ENCODE results near the gene DUSP22.
"Not testable (repeated sequence)": the region's sequence is repeated elsewhere in the genome, so short reads cannot be mapped to it uniquely, and the experiment has no call there.

Gene DUSP22

DNA sequence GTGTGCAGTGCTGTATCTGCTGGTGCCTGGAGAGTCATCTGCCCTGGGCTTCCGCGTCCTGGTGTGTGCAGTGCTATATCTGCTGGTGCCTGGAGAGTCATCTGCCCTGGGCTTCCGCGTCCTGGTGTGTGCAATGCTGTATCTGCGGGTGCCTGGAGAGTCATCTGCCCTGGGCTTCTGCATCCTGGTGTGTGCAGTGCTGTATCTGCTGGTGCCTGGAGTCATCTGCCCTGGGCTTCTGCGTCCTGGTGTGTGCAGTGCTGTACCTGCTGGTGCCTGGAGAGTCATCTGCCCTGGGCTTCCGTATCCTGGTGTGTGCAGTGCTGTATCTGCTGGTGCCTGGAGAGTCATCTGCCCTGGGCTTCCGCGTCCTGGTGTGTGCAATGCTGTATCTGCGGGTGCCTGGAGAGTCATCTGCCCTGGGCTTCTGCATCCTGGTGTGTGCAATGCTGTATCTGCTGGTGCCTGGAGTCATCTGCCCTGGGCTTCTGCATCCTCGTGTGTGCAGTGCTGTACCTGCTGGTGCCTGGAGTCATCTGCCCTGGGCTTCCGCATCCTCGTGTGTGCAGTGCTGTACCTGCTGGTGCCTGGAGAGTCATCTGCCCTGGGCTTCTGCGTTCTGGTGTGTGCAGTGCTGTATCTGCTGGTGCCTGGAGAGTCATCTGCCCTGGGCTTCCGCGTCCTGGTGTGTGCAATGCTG is 33.0 kb downstream of the DUSP22 start:
- H3K9me3 Mint-ChIP-seq; ATAC-seq (replicated peaks); H3K27ac Mint-ChIP-seq; DNase-seq; H3K27me3 Mint-ChIP-seq; H3K4me3 Mint-ChIP-seq: not testable (repeated sequence)
- Mint-ChIP-seq H3K4me1 (peaks cover 0 to 18% of the 10 kb centered on the region in 2 donors), H3K36me3 (peaks cover 14 to 16% of the 10 kb centered on the region in 2 donors)

DNA sequence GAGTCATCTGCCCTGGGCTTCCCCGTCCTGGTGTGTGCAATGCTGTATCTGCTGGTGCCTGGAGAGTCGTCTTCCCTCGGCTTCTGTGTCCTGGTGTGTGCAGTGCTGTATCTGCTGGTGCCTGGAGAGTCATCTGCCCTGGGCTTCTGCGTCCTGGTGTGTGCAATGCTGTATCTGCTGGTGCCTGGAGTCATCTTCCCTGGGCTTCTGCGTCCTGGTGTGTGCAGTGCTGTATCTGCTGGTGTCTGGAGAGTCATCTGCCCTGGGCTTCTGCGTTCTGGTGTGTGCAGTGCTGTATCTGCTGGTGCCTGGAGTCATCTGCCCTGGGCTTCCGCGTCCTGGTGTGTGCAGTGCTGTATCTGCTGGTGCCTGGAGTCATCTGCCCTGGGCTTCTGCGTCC is 33.8 kb downstream of the DUSP22 start:
- Mint-ChIP-seq H3K36me3 (peaks cover 14 to 16% of the 10 kb centered on the region in 2 donors), H3K4me1 (peaks cover 0 to 18% of the 10 kb centered on the region in 2 donors)
- not testable (repeated sequence) for H3K27me3 Mint-ChIP-seq; H3K9me3 Mint-ChIP-seq; ATAC-seq (replicated peaks); H3K4me3 Mint-ChIP-seq; DNase-seq; H3K27ac Mint-ChIP-seq

DNA sequence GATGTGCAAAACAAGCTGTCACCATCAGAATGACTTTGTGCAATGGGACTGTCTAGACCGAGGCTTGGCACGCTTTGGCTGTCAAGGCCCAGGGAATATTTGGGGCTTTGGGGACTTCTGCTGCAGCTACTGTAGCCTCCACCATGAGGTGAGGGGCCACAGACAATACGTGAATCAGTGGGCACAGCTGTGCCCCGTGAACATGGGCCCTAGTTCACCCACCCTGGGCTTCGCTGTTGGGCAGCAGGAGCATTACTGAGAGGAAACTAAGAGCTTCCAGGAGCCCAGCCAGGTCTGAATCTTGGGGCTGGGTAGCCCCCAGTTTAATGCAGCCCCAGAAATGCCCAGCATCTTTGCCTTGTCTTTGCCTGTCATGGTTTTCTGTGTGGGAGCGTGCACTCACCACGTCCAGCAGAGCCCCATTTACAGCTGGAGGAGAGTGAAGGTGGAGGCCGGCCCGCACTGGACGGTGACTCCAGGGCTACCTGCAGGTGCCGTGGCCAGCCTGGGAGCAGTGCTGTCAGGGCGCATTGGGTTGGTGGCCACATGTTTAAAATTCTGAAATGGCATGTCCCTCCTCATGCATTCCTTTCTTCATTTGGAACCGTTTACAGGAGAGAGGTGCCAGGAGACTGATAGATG is 34.7 kb downstream of the DUSP22 start:
- H3K4me1 Mint-ChIP-seq, result peaks cover 0 to 18% of the 10 kb centered on the region in 2 donors
- H3K4me3 Mint-ChIP-seq, result peak overlapping the region in 1 of 2 donors; percentile 3
- H3K27me3 Mint-ChIP-seq, result no peaks in the 10 kb centered on the region
- DNase-seq (no peak), ATAC-seq (replicated peaks) (no peak)
- H3K27ac Mint-ChIP-seq, result peak overlapping the region; percentile 52
- H3K9me3 Mint-ChIP-seq, result no peaks in the 10 kb centered on the region
- H3K36me3 Mint-ChIP-seq, result peaks cover 14 to 16% of the 10 kb centered on the region in 2 donors

DNA sequence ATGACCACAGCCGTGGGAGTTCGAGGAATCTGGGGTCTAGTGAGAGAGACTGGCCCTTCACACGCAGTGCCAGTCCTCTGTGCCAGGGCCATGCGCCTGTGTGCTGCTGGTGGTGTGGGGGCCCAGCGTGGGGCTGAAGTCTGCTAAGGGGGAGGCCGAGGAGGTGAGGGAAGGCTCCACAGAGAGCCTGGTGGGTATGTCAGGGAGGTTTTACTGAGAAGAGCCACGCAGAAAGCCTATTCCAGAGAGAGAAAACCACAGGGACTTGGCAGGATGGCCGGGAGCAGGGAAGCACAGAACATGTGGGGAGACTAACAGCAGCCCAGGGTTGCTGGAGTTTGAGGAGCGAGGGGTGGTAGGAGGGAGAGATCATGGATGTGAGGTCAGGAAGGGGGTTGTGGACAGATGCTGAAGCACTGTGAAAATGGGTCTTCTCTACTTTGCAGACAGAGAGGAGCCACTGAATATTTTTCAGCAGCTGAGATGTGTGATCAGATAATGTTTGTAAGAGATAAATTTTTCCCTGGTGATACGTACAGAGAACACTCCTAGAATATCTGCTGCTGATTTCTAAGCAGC is 35.3 kb downstream of the DUSP22 start:
- Mint-ChIP-seq H3K27ac (peak overlapping the region; percentile 52), H3K27me3 (no peaks in the 10 kb centered on the region), H3K4me1 (peaks cover 0 to 18% of the 10 kb centered on the region in 2 donors), H3K36me3 (peaks cover 14 to 16% of the 10 kb centered on the region in 2 donors), H3K9me3 (no peaks in the 10 kb centered on the region), H3K4me3 (peak overlapping the region in 1 of 2 donors; percentile 29)
- no peak for DNase-seq
- peak in 1 of 2 donors; percentile 4 for ATAC-seq (replicated peaks)

DNA sequence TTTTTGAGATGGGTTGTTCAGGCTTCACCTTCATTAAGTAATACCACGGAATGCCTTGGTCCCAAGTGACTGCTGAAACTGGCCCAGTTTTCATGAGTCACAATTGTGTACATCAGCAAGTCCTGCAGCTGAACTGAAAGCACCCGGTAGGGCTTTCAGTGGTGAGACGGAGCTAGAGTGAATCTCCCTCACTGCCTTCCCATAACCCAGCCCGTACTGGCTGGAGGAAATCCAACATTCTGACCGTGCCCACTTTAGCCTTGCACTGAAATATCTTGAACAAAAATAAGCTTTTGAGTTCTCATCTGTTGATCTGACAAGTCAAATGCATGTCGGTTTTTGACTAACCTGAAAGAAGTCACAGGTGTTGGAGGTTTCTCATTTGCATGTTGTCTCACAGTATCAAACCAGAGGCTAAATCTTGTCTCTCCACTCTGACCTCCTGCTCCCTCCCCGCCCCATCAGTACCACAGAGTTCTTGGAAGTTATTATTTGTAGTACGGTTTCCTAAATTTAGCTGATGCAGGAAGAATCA is 35.9 kb downstream of the DUSP22 start:
- Mint-ChIP-seq H3K27me3 (no peaks in the 10 kb centered on the region), H3K4me3 (no peak overlapping the region), H3K4me1 (peaks cover 0 to 14% of the 10 kb centered on the region in 2 donors), H3K9me3 (no peaks in the 10 kb centered on the region), H3K36me3 (peaks cover 14 to 16% of the 10 kb centered on the region in 2 donors), H3K27ac (no peak overlapping the region)
- ATAC-seq (replicated peaks), result peak; percentile 77 to 80
- DNase-seq, result no peak

DNA sequence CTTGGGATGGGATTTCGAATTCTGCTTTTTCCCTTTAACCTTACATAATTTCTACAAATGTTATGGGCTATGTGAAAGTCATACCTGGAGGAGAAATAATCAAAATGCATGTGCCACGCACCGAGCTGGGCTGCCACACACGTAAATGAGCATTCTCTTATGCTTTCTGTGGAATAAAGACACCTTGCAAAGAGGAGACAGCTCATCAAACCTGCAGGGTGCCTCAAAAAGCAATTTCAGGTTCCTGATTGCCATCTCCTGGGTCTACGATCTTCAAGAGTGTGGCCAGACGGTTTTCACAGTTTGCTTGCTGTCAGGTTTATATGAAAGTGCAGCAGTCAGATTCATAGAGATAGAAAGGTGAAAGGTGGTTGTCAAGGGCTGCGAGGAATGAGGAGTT is 36.6 kb downstream of the DUSP22 start:
- H3K4me1 Mint-ChIP-seq, result peaks cover 0 to 16% of the 10 kb centered on the region in 2 donors
- H3K36me3 Mint-ChIP-seq, result peaks cover 16 to 20% of the 10 kb centered on the region in 2 donors
- no peaks in the 10 kb centered on the region for H3K27me3 Mint-ChIP-seq
- DNase-seq (no peak), ATAC-seq (replicated peaks) (no peak)
- no peak overlapping the region for H3K4me3 Mint-ChIP-seq
- no peak overlapping the region for H3K27ac Mint-ChIP-seq
- H3K9me3 Mint-ChIP-seq, result no peaks in the 10 kb centered on the region

DNA sequence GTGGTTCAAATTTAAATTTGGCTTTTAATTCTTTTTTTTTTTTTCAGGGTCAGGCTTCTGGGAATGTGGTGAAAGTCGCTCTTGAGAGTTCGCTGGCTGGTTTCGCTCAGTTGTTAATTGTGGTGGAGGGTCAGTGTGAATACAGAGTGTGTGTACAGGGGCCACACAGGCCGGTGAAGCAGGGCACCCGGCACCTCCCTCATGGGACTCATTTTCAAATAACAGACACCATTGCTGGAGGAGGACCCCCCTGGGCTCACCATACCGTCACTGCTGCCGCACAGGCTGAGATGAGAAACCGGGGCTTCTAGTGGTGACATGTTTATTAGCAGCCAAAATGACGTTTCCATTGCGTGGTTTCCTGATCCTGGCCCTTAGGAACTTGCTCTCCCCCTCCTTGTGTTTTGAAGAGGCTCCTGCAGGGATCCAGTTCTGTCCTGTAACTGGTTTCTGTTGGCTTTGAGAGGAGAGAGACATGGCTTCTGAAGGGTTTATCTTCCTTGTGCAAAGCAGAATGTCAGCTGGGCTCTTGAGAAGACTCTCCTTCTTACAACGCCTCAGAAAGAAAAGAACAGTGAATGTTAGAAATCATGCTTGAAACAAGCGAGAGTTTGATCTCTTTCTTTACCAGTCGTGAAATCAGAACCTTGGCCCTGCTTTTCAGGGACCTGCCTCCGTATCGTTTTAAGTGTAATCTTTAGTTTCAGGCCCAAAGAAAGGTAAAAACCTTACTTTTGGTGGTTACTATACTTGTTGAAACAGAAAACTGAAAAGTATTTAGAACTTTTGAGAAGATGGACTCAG is 37.8 kb downstream of the DUSP22 start:
- peaks cover 15 to 20% of the 10 kb centered on the region in 2 donors for H3K36me3 Mint-ChIP-seq
- DNase-seq (no peak), ATAC-seq (replicated peaks) (no peak)
- no peak overlapping the region for H3K27ac Mint-ChIP-seq
- H3K4me1 Mint-ChIP-seq, result peaks cover 0 to 16% of the 10 kb centered on the region in 2 donors
- no peaks in the 10 kb centered on the region for H3K9me3 Mint-ChIP-seq
- no peak overlapping the region for H3K4me3 Mint-ChIP-seq
- no peaks in the 10 kb centered on the region for H3K27me3 Mint-ChIP-seq

DNA sequence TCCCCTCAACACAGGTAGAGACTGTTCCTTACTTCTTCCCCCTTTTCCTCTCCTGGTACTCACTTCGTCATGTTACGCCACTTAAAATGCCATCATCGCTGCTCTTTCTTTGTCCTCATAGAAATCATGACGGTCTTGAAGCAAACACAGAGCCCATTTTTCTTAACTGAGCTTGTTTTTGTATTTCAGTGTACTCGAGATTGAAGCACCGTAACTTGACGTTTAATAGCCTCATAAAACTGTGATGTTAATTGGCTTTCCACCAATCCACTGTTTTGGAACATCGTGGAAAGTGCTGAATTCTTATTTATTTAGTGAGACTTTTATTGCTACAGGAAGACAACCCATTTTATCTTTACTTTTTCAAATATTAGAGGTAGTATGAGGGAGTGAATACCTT is 38.7 kb downstream of the DUSP22 start:
- H3K27ac Mint-ChIP-seq, result no peak overlapping the region

DNA sequence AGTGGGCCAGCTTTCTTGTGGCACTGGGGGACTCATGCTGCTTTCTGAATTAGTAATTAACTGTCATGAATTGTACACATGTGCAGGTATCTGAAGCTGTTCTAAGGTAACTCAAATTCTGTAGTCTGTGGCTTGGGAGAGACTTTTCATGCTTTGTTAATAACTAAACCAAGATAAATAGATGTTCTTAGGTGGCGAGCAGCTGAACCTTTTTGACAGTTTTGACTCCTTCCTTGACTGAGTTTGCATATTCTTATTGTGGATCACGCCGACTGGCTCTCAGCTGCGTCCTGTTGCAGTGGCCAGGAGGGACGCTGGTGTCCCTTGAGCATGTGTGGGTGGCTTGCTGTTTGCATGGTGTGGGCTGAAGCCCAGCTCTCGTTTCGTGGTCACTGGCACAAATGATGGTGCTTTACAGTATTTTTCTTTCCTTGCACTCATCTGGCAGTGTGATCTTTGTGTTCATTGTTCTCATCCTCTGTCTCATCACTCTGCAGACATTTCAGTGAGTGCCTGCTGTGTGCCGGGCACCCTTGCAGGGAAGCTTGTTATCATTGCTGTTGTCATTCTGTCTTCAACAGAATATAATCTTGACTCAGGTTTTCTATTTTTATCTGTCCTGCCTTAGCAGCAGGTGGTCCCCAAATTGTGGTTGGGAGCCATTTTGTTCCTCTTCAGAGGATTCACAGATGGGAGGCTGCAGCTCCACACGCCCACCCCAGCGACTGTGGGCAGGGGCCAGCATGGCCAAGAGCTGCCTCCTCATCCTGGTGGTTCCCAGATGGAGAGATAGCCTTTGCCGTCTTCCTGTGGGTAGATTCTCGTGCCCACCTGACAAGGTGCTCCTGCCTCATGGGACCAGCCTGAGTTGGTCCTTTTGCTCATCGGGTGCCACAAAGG is 39.6 kb downstream of the DUSP22 start:
- H3K4me1 Mint-ChIP-seq, result peaks cover 14 to 19% of the 10 kb centered on the region in 2 donors
- H3K4me3 Mint-ChIP-seq, result no peak overlapping the region
- H3K9me3 Mint-ChIP-seq, result no peaks in the 10 kb centered on the region
- DNase-seq, result no peak
- H3K27me3 Mint-ChIP-seq, result no peaks in the 10 kb centered on the region
- H3K36me3 Mint-ChIP-seq, result peaks cover 17 to 20% of the 10 kb centered on the region in 2 donors
- peak; percentile 51 to 65 for ATAC-seq (replicated peaks)
- no peak overlapping the region for H3K27ac Mint-ChIP-seq

More for the DNA sequence above, 38.7 kb downstream of the DUSP22 start:
- Mint-ChIP-seq H3K4me1 (peaks cover 5 to 18% of the 10 kb centered on the region in 2 donors), H3K27me3 (no peaks in the 10 kb centered on the region), H3K4me3 (no peak overlapping the region), H3K9me3 (no peaks in the 10 kb centered on the region), H3K36me3 (peaks cover 15 to 23% of the 10 kb centered on the region in 2 donors)
- ATAC-seq (replicated peaks) (no peak), DNase-seq (no peak)

DNA sequence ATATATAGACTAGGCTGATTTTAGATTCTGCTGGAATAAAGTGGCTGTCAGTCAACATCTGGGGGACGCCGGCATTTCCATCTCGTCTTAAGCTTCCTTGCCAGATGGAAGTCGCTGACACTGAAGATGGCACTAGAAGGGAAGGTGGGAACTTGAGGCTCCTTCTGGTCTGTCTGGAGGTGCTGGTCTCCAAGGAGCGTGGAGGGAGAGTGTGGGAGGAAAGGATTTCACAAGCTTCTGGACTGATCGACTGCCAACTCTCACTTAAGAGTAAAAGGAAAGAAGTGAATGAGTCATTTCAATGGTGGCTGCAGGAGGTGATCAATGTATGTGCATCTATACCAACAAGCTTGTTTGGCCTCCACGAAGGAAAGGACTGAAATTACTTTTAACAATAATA is 40.4 kb downstream of the DUSP22 start:
- no peak for DNase-seq

DNA sequence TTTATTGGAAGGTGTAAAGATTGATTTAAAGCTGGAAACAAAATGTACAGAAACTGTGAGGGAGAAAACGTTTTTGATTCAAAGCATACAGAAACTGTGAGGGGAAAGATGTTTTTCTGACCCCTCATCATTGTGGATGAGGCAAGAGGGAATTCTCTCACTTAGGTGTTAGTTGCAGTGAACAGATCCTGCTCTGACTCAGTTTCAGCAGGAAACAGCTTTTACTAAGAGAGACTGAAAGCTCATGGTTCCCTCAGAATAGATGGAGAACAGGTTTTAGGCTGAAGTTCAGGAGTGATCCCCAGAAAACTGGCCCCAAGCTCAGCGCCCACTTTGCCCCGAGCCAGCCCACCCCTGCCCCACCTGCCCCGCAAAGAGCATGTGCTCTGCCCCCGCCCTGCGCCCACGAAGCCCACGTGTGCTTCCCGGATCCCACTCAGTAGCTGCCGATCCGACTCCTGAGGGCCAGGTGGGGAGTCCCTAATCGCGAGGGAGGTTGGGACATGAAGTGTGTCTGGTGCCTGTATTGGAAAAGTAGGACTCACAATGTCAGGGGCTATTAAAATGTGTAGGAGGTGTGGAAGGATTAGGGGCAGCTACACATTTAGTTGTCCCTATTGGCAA is 41.2 kb downstream of the DUSP22 start:
- ATAC-seq (replicated peaks) (no peak), DNase-seq (no peak)
- Mint-ChIP-seq H3K27ac (no peak overlapping the region), H3K4me3 (no peak overlapping the region), H3K9me3 (no peaks in the 10 kb centered on the region), H3K27me3 (no peaks in the 10 kb centered on the region), H3K36me3 (peaks cover 15 to 16% of the 10 kb centered on the region in 2 donors), H3K4me1 (peaks cover 22 to 29% of the 10 kb centered on the region in 2 donors)

More for the DNA sequence above, 40.4 kb downstream of the DUSP22 start:
- peaks cover 12 to 14% of the 10 kb centered on the region in 2 donors for H3K36me3 Mint-ChIP-seq
- H3K4me3 Mint-ChIP-seq, result no peak overlapping the region
- H3K27me3 Mint-ChIP-seq, result no peaks in the 10 kb centered on the region
- H3K9me3 Mint-ChIP-seq, result no peaks in the 10 kb centered on the region
- peaks cover 19 to 22% of the 10 kb centered on the region in 2 donors for H3K4me1 Mint-ChIP-seq
- no peak for ATAC-seq (replicated peaks)
- no peak overlapping the region for H3K27ac Mint-ChIP-seq

DNA sequence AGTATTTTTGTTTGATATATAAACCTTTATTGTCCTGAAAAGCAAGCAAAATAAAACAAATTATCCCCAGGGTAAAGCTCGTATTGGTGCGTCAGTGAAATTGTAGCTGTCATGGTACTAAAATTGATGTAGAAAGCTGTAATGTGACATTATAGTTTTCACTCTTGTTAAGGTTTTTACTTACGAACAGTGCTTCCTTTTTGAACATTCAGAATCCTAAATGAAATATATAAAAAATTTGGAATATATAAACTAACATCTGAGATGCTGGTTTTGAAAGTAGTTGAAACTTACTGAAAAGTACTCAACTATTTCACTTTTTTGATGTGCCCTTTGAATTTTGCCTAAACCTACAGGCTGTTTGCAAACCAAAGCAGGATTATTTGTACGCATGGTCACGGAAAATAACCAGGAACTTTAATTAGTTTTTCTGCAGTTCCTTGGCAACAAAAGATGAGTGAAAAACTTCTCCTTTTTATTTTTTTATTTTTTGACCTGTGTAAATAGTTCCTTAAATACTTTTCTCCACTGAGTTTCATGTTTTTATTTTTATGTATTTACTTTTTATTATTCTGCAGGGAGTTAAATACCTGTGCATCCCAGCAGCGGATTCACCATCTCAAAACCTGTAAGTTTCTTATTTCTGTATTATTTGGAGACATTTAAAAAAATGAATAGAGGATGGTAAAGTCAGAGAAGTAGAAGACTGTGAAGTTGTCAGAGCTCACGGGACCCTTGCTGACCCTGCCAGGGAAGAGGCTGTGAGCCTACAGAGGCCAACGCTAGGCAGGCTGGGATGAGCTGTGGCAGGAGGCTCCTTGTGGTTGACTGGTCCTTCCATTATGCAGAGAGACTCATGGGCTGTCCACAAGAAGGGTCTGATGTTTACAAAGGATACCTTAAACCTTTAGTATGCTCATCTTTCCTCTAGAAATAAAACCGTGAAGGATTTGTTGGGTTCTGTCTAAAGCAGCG is 42.5 kb downstream of the DUSP22 start:
- no peak overlapping the region for H3K4me3 Mint-ChIP-seq

More for the DNA sequence above, 42.5 kb downstream of the DUSP22 start:
- DNase-seq (no peak), ATAC-seq (replicated peaks) (no peak)
- Mint-ChIP-seq H3K4me1 (peaks cover 30 to 43% of the 10 kb centered on the region in 2 donors), H3K27me3 (no peaks in the 10 kb centered on the region), H3K27ac (no peak overlapping the region), H3K9me3 (no peaks in the 10 kb centered on the region), H3K36me3 (peaks cover 18 to 22% of the 10 kb centered on the region in 2 donors)
